Myocyte (in vitro differentiated cells): Measurements from ENCODE around the gene MRTO4. TPM values are rescaled to one million over a fixed set of nuclear protein-coding genes. Genes with fewer than 3 reads are reported as not detected.
"Not testable (repeated sequence)": the region's sequence is repeated elsewhere in the genome, so short reads cannot be mapped to it uniquely, and the experiment has no call there.

Experiments used
- DNase-seq: peaks from one replicate; pipeline ENCODE4 v3.0.0-alpha.2; 2012; ENCODE audit warnings: low read depth
- polyA plus RNA-seq: library from polyadenylated mRNA; unstranded; fragments of >200 nt; gene quantifications from one replicate; pipeline ENCODE4 v1.2.1, GENCODE V29; 2012; ENCODE audit warnings: missing spikeins
- total RNA-seq: library from RNA; depleted of rRNA; stranded (reverse); fragments of >200 nt; gene quantifications from 2 replicates; pipeline ENCODE4 v1.2.3, GENCODE V29; 2014

MRTO4 gene
- 36.0 and 36.1 TPM in 2 replicates for total RNA-seq
- polyA plus RNA-seq: 31.5 TPM

DNA sequence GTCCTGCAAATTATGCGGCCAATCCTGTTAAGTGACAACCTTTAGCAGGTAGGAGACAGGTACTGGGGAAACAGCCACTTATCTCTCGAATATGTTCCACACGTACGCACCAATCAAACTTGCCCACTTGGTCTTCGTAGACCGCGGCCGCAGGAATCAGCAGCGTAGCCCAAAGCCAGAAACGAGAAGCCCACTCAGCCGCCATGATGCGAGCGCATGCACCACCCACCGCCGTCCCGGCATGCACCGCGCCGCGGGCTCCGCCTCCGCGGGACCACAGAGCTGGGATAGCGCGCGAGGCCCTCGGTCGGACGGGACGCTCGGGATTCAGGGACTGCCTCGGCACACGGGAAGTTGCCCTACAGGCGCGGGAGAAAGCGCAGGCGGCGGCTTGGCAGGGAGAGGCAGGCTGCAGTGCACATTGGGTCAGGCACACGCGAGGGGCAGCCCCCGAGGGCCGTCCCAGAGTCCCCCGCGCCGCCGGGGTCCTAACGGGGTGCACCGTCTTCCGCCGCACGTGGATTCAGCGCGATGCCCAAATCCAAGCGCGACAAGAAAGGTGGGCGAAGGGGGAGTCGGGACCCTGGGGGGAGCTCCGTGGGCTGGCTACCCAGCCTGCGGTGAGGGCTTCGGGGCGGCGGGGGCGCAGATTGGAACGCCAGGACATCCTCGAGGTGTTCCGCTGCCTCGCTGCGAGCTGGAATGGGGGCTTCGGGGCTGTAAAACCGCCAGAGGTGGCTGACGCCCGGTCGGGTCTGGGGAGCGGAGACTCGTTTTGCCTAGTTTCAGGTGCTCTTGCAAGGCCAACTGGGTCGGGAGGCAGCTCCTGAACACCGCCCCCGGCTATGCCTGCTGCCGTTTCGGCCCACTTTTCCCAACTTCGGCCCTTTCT, at the start of gene MRTO4, which contains the start of gene EMC1:
Gene MRTO4, plus strand, starts transcription at position 501 of the 892 bp plus-strand sequence. Its CDS starts 31 bp downstream, at position 532.
Gene EMC1, minus strand, starts transcription at position 220 of the 892 bp plus-strand sequence. Its CDS starts 15 bp downstream, at position 205.
- peak; percentile 87 for DNase-seq

GRCh38 chr1:19202396-19202795, 49.2 kb upstream of the MRTO4 start:
- no peak for DNase-seq

GRCh38 chr1:19203440-19203839, 48.2 kb upstream of the MRTO4 start:
- no peak for DNase-seq

DNA sequence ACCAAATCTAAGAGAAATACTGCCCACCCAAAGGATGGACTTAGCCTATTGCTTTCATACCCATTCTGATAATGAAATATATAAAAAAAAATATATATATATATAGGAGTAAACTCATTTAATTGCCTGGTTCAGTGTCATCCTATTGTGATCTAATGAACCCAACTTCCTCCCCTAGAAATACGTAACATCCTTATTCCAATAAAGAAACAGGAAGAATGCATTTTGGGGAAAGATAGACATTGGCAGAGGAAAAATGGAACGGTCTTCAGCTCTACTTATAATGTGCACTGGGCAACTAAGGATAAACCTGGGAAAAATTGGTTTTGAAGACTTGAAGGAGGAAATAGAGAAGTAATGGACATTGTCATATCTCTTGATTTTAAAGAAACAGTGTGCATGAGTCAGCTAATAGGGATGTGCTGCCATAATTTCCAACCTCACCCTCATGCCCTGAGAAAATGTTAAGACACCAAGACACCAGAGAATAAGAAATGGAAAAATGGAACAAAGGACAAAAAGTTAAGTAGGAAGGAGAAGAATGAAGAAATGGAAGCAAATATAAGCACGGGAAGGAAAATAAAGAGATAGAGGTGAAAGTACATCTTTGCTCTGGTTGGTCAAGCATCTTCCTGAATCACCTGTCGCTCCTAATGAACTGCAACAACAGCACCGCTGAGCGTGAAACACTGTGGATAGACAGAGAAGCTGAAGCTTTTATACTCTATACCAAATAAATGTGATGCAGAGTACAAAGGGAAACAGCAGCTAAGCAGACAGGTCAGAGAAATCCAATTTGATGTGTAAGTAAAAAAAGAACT, 46.9 kb upstream of the MRTO4 start:
- DNase-seq: no peak

DNA sequence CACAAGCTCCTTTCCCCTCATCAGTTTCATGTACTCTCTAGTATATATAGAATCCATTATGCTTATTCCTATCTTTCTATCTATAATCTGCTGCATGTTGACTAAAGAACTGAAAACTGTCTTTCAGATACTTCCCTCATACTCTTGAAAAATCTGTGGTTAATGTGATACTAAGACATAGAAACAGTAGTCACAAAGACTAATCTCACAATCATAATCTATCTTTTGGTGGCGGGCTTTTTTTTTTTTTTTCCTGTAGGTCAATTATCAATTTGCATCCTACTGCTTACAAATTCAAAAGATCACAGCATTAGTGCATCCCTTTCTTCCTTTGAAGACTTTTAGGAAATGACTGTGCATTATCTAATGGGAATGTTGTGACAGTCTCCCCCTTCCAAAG, 46.2 kb upstream of the MRTO4 start:
- no peak for DNase-seq

DNA sequence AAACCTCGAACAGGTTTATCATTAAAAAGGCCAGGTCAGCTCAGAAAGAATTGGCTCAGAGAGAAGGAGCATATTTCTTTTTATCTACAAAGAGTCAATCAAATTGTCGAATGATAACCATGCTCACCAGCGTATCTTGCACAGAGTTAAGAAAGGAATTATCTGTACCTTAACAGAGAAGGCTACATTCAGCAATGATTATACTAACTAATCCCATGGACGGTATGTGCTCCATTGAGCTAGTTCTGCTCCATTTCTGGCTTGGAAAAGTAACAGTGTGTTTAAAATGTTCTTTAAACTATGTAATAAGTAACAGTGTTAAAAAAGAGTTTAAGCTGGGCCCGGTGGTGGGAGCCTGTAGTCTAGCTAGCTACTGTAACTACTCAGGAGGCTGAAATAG, 45.8 kb upstream of the MRTO4 start:
- no peak for DNase-seq

DNA sequence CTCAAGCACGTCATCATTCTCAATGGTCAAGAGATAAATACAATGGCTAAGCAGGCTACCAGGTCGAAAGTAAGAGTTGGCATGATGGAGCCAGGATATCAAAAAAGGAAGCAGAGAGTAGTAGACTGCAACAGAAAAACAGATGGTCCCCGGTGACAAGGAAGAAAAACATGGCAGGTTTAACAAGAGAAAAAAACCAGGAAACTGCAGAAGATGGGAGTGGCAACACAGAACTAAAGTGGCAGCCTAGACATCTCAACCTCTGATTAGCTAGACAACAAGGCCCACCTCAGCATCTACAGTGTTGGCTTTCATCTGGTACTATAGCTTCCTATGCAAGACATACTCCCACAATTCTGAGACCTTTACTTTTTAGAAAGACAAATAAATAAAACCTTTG, 44.7 kb upstream of the MRTO4 start:
- no peak for DNase-seq

- no peak for DNase-seq
Observed at GRCh38 chr1:19208710-19209438, 42.7 kb upstream of the MRTO4 start.

DNA sequence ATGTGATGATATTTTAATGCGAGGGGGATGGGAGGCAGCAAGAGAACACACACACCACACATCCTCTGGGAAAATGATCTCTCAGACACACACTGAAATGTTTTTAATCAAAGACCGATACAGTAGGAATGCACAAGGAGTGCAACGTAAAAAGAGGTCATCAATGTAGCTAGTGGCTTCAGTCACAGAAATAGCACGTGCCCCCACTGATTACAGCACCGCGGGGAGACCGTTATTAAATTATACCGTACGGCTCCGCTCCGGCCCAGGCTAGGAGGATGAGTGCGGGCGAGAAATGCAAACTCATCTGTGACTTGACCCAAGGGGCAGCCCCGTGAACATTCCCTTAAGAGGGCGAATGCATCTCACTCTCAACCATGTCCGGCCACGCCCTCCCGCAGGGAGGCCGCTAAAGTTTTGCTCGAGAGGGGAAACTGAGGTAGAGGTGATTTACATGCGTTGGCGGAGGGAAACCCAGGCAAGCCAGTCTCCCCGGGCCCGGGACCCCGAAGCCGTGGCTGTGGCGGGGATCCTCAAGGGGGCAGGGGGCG, 42.1 kb upstream of the MRTO4 start:
- peak; percentile 44 for DNase-seq

DNA sequence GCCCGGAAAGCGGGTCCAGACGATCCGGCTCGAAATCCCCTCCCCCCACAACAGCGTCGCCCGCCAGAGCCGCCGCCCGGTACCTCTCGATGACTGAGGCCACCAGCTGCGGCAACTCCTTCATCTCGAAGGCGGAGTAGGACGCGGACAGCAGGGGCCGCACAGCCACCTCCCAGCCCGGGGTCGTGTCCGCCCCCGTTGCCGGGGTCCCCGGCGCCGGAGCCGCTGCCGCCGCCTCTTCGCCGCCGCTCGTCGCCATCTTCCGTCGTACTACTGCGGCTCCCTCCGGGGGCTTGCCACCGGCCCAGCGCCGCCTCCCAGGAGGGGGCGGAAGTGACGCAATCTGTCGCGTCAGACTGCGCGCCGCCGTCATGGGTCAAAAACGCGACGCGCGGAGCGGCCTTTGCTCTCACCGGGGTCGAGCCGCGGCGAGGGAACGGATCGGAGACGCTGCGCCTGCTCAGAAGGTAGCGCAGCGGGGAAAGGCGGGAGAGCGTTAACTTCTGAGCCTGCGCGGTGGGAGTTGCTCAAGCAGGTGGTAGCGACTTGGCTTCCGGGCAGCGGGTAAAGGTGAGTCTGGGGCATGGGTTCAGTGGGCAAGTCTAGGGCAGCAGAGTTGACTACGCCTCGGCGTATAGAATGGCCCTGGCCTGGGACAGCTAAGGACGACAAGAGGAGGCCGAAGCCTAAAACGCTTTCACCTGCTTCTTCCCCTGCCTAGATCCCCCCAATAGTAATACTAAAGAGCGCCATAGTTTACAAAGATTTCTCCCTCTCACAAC, 41.4 kb upstream of the MRTO4 start, which contains the start of gene UBR4:
Gene UBR4, minus strand, starts transcription at position 277 of the 782 bp plus-strand sequence. Its CDS starts 18 bp downstream, at position 259.
- peak; percentile 96 for DNase-seq

GRCh38 chr1:19210772-19211549, 40.6 kb upstream of the MRTO4 start:
- no peak for DNase-seq

DNA sequence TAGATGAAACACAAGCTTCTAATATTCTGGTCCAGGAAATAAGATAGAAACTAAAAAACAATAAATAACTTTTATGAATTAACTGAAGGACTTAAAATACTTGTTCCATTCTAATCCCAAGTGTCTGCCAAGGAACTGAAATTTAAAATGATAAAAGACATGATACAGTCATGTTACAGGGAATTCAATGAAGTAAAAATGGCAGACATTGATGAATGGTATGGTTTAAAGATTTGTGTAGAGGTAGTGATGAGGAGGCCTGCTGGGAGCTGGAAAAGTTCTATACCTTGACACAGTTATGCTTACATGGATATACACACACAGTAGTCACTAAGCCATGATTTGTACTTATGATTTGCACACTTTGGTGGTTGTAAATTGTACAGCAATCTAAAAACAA, 39.4 kb upstream of the MRTO4 start:
- no peak for DNase-seq

DNA sequence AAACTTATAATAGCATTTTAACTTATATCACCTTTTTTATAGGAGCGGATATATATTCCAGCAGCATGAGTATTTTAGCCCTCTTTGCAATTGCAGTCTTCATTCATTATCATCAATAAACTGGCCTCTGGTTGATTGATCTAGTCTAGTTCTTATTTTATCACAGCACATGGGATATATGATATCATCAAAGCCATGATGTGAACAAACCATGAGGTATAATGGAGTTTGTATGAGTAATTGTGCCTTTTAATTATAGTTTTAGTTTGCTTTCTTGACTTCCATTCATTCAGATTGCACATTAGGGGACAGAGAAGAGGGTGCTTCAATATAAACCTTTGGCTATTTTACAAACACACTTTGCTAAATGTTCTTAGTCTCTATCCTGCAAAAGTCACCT, 38.0 kb upstream of the MRTO4 start:
- no peak for DNase-seq

- DNase-seq: not testable (repeated sequence)
Observed at GRCh38 chr1:19216585-19216984, 35.0 kb upstream of the MRTO4 start.

DNA sequence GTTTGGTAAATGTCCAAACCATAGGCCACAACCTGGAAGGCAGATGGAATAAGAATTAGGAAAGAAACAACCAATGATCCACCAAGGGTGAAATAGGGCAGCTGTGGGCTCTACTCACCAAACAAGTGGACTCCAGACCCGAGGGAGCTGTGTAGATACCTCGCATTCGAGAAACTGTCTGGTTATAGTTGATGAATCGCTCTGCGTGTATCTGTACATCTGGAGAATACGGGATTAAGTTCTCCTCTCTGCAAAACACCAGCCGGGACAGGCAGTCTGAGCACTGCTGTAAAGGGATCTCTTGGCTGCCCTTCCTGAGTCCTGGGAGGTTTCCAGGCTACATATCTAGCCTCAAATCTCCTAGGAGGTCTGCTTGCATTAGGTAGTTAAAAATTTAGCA, 32.2 kb upstream of the MRTO4 start:
- DNase-seq: peak; percentile 52

DNA sequence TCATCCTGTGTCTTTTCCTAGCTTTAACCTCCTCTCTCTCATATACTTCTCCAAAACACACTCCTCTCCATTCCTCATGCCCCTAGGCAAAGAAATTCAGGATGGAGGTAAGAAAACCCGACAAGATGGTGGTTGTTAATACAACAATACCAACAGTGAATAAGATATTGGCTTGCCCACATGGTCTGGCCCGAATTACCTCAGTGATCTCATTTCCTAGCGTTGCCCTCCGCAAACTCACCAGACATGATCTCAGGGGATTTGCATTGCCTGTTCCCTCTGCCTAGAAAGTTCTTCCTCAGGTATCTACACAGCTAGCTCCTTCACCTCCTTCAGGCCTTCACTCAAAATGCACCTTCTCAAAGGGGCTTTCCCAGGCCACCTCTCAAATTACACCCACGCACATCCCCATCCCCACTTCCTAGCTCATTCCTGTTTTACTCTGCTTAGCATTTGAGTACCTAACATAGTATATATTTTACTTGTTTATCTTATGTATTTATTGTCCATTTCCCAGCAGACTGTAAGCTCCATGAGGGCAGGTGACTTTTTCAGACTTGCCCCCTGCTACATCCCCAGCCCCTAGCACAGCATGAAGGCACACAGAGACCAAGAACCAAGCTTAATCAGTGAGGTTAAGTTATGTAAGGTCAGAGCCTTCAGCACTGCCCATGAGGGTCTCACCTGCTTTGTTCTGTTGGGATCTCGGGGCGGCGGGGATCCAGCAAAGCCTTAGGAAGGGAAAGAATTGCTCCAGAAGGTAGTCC, 31.3 kb upstream of the MRTO4 start:
- DNase-seq: peak; percentile 22

DNA sequence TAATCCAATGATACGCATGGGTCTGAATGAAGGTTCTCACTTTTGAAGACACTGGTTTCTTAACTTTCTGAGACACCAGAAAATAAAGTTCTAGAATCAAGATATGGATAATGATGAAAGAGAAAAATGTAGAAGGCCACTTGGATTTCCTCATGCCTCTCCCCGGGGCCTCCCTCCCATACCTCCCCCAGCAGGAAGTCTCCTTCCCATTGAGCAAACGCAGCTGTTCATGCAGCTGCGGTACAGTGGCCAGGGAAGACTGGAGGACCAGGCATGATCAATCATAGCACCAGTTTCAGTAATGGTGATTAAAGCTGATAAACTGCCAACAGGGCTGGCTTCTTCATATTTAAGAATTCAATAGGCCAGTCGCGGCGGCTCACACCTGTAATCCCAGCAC, 30.6 kb upstream of the MRTO4 start:
- peak; percentile 35 for DNase-seq

- no peak for DNase-seq
Observed at GRCh38 chr1:19222573-19222972, 29.0 kb upstream of the MRTO4 start.
